Stimulated activated CD8-positive, alpha-beta memory T cell treated with anti-CD3 and anti-CD28 coated beads, Interleukin-4, amount 100 ng/mL, for 1 hour (primary cell): Measurements from ENCODE around the gene OR4C11.

ENCODE experiments used
- DNase-seq, 2 donors: peaks; one replicate each; pipeline ENCODE4 v3.0.0-alpha.2; 2020; ENCODE audit warnings: low read depth in 2 of 2, low spot score in 1 of 2

The OR4C11 gene, protein sequence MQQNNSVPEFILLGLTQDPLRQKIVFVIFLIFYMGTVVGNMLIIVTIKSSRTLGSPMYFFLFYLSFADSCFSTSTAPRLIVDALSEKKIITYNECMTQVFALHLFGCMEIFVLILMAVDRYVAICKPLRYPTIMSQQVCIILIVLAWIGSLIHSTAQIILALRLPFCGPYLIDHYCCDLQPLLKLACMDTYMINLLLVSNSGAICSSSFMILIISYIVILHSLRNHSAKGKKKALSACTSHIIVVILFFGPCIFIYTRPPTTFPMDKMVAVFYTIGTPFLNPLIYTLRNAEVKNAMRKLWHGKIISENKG

DNA sequence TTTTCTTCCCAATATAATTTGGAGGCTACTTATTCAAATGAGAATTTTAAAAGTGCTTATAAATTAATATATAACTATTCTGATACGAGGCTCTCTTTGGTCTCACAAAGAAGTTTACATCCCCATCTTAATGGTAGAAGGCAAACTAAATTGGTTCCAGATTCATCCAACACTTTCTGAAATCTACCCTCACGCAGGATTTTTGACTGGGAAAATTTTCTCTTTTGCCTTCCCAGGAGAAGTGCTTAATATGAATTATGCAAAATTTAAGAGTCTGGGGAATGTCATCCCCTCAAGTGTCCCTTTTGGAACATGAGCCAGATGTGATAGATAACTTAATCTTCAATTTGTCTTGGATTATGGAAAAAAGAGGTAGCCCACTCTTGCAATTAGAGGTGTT is at the start of gene OR4C11:
TSS of gene OR4C11 (minus strand) at position 101 of the 400 bp plus-strand sequence. CDS start 3,272 bp downstream, outside the sequence.
- no peak for DNase-seq

GRCh38 chr11:55655096-55655495 is 47.7 kb upstream of the OR4C11 start:
- DNase-seq = no peak

DNA sequence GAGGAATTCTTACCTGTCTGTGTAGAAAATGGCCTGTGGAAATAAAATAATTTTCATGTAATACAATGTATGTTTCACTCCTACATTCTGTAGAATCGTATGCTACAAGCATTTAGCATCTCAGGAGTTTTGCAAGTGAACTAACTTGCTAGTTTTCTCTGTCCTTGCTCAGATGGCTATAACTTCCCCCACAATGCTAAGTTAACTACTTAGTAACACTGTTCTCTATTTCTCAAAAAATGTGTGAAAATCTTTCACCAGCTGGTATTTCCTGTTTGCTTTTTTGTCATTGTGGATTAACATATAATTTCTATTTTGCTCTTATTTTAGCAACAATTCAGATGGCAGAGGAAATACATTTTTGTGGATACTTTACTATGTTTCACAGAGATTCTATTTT is 45.1 kb upstream of the OR4C11 start:
- DNase-seq = no peak

DNA sequence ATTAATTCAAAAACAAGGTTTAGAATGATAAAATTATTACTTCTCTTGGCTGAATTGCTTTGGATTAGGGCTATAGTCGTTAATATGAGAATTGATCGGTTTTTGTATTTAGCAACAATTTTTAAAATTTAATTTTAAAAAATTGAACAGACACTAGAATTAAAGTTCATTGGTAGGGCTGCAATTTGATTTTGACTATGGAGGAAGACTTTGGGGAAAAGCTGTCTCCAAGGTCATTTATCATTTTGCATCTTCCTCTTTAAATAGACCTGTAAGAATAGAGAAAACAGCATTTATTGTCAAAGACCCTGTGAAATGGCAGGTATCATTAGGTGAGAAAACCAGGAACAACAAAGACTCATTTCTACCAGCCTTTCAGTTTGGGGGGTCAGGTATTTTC is 40.6 kb upstream of the OR4C11 start, which contains the start of gene OR4S2:
TSS of gene OR4S2 (plus strand) at position 301 of the 400 bp plus-strand sequence. CDS start 2,577 bp downstream, outside the sequence.
- no peak for DNase-seq

DNA sequence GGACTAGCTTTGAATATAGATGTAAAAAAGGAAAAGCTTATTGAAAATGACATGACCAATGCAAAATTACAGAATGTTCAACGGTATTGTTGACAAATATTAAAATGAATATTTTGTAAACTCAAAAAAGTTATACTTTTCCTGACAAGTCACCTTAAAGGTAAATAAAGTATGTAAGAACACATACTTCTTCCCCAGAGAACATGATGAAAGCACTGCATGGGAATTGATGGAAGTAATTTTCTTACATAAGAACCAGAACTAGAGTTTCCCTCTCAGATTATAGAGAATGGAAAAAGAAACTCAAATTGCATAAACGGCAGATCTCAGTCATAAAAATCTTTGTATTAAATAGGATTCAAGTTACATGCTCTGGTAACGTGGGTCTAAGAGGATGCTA is 27.4 kb upstream of the OR4C11 start, which contains the start of gene OR4P4:
TSS of gene OR4P4 (plus strand) at position 301 of the 400 bp plus-strand sequence.
- no peak for DNase-seq

- no peak for DNase-seq
These were observed 17.1 kb upstream of the OR4C11 start for GRCh38 chr11:55624531-55624930.

DNA sequence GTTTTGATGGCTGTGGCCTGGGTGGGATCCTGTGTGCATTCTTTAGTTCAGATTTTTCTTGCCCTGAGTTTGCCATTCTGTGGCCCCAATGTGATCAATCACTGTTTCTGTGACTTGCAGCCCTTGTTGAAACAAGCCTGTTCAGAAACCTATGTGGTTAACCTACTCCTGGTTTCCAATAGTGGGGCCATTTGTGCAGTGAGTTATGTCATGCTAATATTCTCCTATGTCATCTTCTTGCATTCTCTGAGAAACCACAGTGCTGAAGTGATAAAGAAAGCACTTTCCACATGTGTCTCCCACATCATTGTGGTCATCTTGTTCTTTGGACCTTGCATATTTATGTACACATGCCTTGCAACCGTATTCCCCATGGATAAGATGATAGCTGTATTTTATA is 34.9 kb downstream of the OR4C11 start:
- no peak for DNase-seq

GRCh38 chr11:55571828-55572227 is 35.6 kb downstream of the OR4C11 start, which contains the start of gene OR4C16:
TSS of gene OR4C16 (plus strand) at chr11:55572128. CDS start at chr11:55572128, 0 bp downstream.
- no peak for DNase-seq

GRCh38 chr11:55554169-55554568 is 53.3 kb downstream of the OR4C11 start, which contains the start of gene OR4C15:
TSS of gene OR4C15 (plus strand) at chr11:55554469. CDS start at chr11:55554469, 0 bp downstream.
- no peak for DNase-seq
